NCI-H1694 treated with DMSO at 0.1 percent for 48 hours (cell line): ENCODE measurements around the gene VAMP7.
"Not testable (repeated sequence)": the region's sequence is repeated elsewhere in the genome, so short reads cannot be mapped to it uniquely, and the experiment has no call there.

Source experiments
- DNase-seq: peaks from one replicate; lab custom pipeline; 2025; lab: John Stamatoyannopoulos, UW

The VAMP7 gene

GRCh38 chrX:155881158-155881993 is at the start of gene VAMP7:
Gene VAMP7 (plus strand): TSS chrX:155881345. CDS start chrX:155889467, 8,122 bp downstream.
- DNase-seq, result peak; percentile 75

GRCh38 chrX:155841232-155841631 is 39.9 kb upstream of the VAMP7 start:
- DNase-seq, result no peak

GRCh38 chrX:155851786-155852185 is 29.4 kb upstream of the VAMP7 start:
- not testable (repeated sequence) for DNase-seq

- DNase-seq, result no peak
Observed at GRCh38 chrX:155857561-155857960, 23.6 kb upstream of the VAMP7 start.

- no peak for DNase-seq
Observed at GRCh38 chrX:155864655-155865054, 16.5 kb upstream of the VAMP7 start.

GRCh38 chrX:155865193-155865592 is 16.0 kb upstream of the VAMP7 start:
- DNase-seq, result no peak

- no peak for DNase-seq
Observed at GRCh38 chrX:155867821-155868220, 13.3 kb upstream of the VAMP7 start.

GRCh38 chrX:155870958-155871357 is 10.2 kb upstream of the VAMP7 start:
- DNase-seq, result no peak

GRCh38 chrX:155871934-155872333 is 9.2 kb upstream of the VAMP7 start:
- DNase-seq, result no peak

GRCh38 chrX:155873188-155873587 is 8.0 kb upstream of the VAMP7 start:
- DNase-seq, result no peak

GRCh38 chrX:155874571-155875244 is 6.4 kb upstream of the VAMP7 start:
- no peak for DNase-seq

- DNase-seq, result no peak
Observed at GRCh38 chrX:155876704-155877103, 4.4 kb upstream of the VAMP7 start.

GRCh38 chrX:155877288-155877687 is 3.9 kb upstream of the VAMP7 start:
- DNase-seq, result no peak

- peak; percentile 35 for DNase-seq
Observed at GRCh38 chrX:155880586-155881157, 473 bp upstream of the VAMP7 start.

- DNase-seq, result no peak
Observed at GRCh38 chrX:155886409-155886808, 5.3 kb downstream of the VAMP7 start.

GRCh38 chrX:155888139-155888538 is 7.0 kb downstream of the VAMP7 start:
- DNase-seq, result no peak

GRCh38 chrX:155889328-155889727 is 8.2 kb downstream of the VAMP7 start:
- no peak for DNase-seq

- DNase-seq, result no peak
Observed at GRCh38 chrX:155891446-155892210, 10.5 kb downstream of the VAMP7 start.

GRCh38 chrX:155893521-155893920 is 12.4 kb downstream of the VAMP7 start:
- DNase-seq, result no peak

GRCh38 chrX:155896512-155896911 is 15.4 kb downstream of the VAMP7 start:
- no peak for DNase-seq

- no peak for DNase-seq
Observed at GRCh38 chrX:155899366-155899765, 18.2 kb downstream of the VAMP7 start.

GRCh38 chrX:155900765-155901164 is 19.6 kb downstream of the VAMP7 start:
- no peak for DNase-seq
